ENCODE results near the gene ROR1. TPM values are rescaled to one million over a fixed set of nuclear protein-coding genes. Genes with fewer than 3 reads are reported as not detected.

The ROR1 gene
- total and polyA plus RNA-seq, 10 of the 15 experiments (the other 5 are each of a cell fraction or from before 2014, with no cell fraction given): 0.02 to 0.08 (median 0.05) TPM; not detected in 6

DNA sequence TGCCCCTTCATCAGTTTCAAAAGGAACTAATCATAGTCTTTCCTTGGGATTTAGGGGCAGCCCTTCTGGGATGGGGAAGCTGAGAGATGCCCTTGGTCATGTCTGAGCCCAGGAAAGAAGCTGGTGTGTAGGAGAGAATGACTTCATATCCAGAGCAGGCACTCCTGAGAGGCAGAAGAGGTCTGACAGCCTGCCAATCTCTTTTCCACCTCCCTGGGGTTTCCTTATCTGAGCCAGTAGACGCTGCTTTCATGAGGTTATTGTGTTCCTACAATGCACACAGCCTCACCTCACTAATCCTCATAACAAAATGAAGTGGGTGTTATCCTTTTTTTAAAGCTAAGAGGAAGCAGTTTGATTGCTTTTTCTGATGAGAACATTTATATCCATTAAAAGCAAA, 14.1 kb downstream of the ROR1 start:
- SMC1A ChIA-PET (ENCODE audit: uncharacterized antibody, unreplicated experiment): no interaction called here

More for the DNA sequence above, 14.1 kb downstream of the ROR1 start:
- in situ Hi-C loops (cut with MboI) (no loop called here), intact Hi-C loops (cut with micrococcal nuclease; ENCODE audit: unreplicated experiment) (no loop called here)
- no peaks in the 10 kb centered on the region for H4K20me1 ChIP-seq (ENCODE audit: control insufficient read depth, insufficient read depth)
- H3K27ac ChIP-seq (ENCODE audit: control insufficient read depth, insufficient read depth): no peak overlapping the region
- 0% methylated on average over 1 of the region's 1 CpG for WGBS (ENCODE audit: insufficient coverage, insufficient replicate concordance, low lambda C conversion rate, missing lambda C conversion rate)
- H3K9ac ChIP-seq (ENCODE audit: control insufficient read depth, insufficient read depth, low read length): no peak overlapping the region
- H2AFZ ChIP-seq (ENCODE audit: control insufficient read depth, low read depth, low read length): no peak overlapping the region
- H3K27me3 ChIP-seq (replicated peaks in 1 of 2; ENCODE audit: control insufficient read depth in 2 of 2, insufficient read depth in 2 of 2, low read length in 1 of 2): no peaks in the 10 kb centered on the region
- H3K9me3 ChIP-seq (replicated peaks; ENCODE audit: control insufficient read depth, insufficient read depth, low read length): no peaks in the 10 kb centered on the region
- ChIA-PET CTCF (no interaction called here), POLR2A (no interaction called here), RAD21 (ENCODE audit: unreplicated experiment) (no interaction called here)
- FAIRE-seq: no peak
- H3K79me2 ChIP-seq (ENCODE audit: control insufficient read depth, insufficient read depth, low read length): no peaks in the 10 kb centered on the region
- DNase-seq (ENCODE audit: low read depth, low spot score): no peak
- no peaks in the 10 kb centered on the region for H3K4me1 ChIP-seq (ENCODE audit: control insufficient read depth, insufficient read depth, low read length)
- TF ChIP-seq BCL3 (IDR thresholded peaks at IDR 0.05; ENCODE audit: borderline replicate concordance, insufficient read depth, low read depth, low read length, poor library complexity, severe bottlenecking) (no peak), CBX5 (IDR thresholded peaks at IDR 0.05; ENCODE audit: low read depth) (no peak), RAD21 (IDR thresholded peaks at IDR 0.05; ENCODE audit: insufficient read depth, low read depth, low read length) (no peak), NKRF (conservative IDR thresholded peaks at IDR 0.05) (no peak), JUND (IDR thresholded peaks at IDR 0.05; ENCODE audit: low read depth, low read length) (no peak), KAT2A (conservative IDR thresholded peaks at IDR 0.05; ENCODE audit: control insufficient read depth, low read depth, low read length) (no peak), SREBF2 (IDR thresholded peaks at IDR 0.05; ENCODE audit: low read length) (no peak), HSF1 (IDR thresholded peaks at IDR 0.05; ENCODE audit: low read depth, low read length) (no peak), IRF5 (IDR thresholded peaks at IDR 0.05; ENCODE audit: borderline replicate concordance) (no peak)
- no peak overlapping the region for H3K4me2 ChIP-seq (ENCODE audit: control insufficient read depth, insufficient read depth)
- no peak for ATAC-seq
- H3K4me3 ChIP-seq: no peak overlapping the region
- H3K36me3 ChIP-seq (ENCODE audit: control insufficient read depth in 2 of 2, insufficient read depth in 2 of 2, low read length in 1 of 2): no peaks in the 10 kb centered on the region
- no TSS peak for BruUV-seq (replicated peaks)
